Colonic mucosa (tissue), 4 donors: ENCODE data around the gene SSTR1. TPM values are rescaled to one million over a fixed set of nuclear protein-coding genes. Genes with fewer than 3 reads are reported as not detected.

Source experiments
- DNase-seq: peaks from one replicate; pipeline ENCODE4 v3.0.0-alpha.2; 2020
- H3K27ac ChIP-seq: fragments of 200-600 bp; one replicate; pipeline ENCODE4 v1.8.0; 2021
- H3K27me3 ChIP-seq: fragments of 200-600 bp; one replicate; pipeline ENCODE4 v1.8.0; 2021
- H3K36me3 ChIP-seq: fragments of 200-600 bp; one replicate; pipeline ENCODE4 v1.8.0; 2021
- H3K4me1 ChIP-seq: fragments of 200-600 bp; one replicate; pipeline ENCODE4 v1.8.0; 2021; ENCODE audit warnings: mild to moderate bottlenecking
- H3K4me3 ChIP-seq: fragments of 200-600 bp; one replicate; pipeline ENCODE4 v1.8.0; 2021
- H3K9ac ChIP-seq, 2 donors: one replicate each; pipeline ENCODE4 v1.7.0; 2013; ENCODE audit warnings: control low read depth in 2 of 2, low read depth in 2 of 2, low read length in 2 of 2
- H3K9me3 ChIP-seq: fragments of 200-600 bp; one replicate; pipeline ENCODE4 v1.8.0; 2021
- intact Hi-C: fragments of 100-400 bp; cut with DNase I; formaldehyde crosslinking; loops from one replicate; pipeline ENCODE4 v1.14.1; 2022
- total RNA-seq, 2 donors: library from RNA; stranded (reverse); fragmentation: NEBNext Ultra II Directional in 1 of 2; extraction: Animal tissue kit (Norgen Biotek cat#: 25700) in 1 of 2; gene quantifications; one replicate each; pipeline ENCODE4 v1.2.1, GENCODE V29; 2021
- TF ChIP-seq, protein P1 (sequence below): fragments of 200-600 bp; IDR thresholded peaks from one replicate; pipeline ENCODE4 v1.8.0; 2022; ENCODE audit warnings: antibody characterized with exemption, mild to moderate bottlenecking
- donor health status: healthy.
- donor health status: DM: no; HTN: no; CAD: no.
- donor health status: DM: no; HTN: no; CAD: no.

Gene SSTR1, protein sequence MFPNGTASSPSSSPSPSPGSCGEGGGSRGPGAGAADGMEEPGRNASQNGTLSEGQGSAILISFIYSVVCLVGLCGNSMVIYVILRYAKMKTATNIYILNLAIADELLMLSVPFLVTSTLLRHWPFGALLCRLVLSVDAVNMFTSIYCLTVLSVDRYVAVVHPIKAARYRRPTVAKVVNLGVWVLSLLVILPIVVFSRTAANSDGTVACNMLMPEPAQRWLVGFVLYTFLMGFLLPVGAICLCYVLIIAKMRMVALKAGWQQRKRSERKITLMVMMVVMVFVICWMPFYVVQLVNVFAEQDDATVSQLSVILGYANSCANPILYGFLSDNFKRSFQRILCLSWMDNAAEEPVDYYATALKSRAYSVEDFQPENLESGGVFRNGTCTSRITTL
- 1 to 10 TPM; 8.5 to 8.8 TPM for total RNA-seq

DNA sequence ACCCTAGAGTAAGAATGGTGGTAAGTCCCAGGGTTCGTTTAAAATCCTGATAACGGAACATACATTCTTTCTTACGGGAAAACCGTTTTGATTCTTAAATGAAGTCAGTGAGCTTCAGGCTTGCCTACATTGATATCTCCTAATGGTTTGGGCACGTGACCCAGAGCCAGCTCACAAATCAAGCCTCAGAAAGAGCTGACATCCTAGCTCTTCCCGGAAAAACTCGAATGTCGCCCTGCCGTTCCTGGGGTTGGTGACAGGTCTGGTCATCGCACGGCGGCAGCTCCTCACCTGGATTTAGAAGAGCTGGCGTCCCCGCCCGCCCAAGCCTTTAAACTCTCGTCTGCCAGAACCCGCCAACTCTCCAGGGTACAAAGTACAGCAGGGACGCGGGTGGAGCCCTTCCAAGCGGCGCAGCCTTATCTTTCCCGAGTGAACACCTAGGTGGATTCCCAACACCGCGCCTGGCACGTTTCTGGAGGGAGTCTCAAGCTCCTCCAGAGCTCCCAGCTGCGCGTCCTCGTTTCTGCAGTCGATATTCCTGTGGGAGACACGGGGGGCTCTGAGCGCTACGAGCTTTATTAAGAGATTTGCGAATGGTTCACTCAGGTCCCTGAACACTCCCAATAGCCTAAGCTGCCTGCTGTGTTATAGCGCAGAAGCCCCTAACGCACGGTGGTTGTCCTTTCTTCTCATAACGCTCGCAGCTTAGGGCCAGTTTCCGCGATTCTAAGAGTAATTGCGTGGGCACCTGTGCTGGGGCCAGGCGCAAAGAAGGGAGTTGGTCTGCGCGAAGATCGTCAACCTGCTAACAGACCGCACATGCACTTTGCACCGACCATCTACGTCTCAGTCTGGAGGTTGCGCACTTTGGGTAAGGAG, at the start of gene SSTR1:
SSTR1 (plus strand) TSS at position 169 of the 882 bp plus-strand sequence. CDS start 1,486 bp downstream, outside the sequence.
- H3K9ac ChIP-seq, result peak within 1 kb of the TSS; percentile 57 to 69
- H3K9me3 ChIP-seq, result no peaks in the 10 kb centered on the region
- peak within 1 kb of the TSS; percentile 52 for H3K4me3 ChIP-seq
- no peaks in the 10 kb centered on the region for H3K36me3 ChIP-seq
- H3K27me3 ChIP-seq, result no peaks in the 10 kb centered on the region
- intact Hi-C loops, result no loop called here
- peak within 1 kb of the TSS; percentile 65 for H3K27ac ChIP-seq
- peak; percentile 93 for DNase-seq
- TF ChIP-seq, protein P1, sequence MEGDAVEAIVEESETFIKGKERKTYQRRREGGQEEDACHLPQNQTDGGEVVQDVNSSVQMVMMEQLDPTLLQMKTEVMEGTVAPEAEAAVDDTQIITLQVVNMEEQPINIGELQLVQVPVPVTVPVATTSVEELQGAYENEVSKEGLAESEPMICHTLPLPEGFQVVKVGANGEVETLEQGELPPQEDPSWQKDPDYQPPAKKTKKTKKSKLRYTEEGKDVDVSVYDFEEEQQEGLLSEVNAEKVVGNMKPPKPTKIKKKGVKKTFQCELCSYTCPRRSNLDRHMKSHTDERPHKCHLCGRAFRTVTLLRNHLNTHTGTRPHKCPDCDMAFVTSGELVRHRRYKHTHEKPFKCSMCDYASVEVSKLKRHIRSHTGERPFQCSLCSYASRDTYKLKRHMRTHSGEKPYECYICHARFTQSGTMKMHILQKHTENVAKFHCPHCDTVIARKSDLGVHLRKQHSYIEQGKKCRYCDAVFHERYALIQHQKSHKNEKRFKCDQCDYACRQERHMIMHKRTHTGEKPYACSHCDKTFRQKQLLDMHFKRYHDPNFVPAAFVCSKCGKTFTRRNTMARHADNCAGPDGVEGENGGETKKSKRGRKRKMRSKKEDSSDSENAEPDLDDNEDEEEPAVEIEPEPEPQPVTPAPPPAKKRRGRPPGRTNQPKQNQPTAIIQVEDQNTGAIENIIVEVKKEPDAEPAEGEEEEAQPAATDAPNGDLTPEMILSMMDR, result no peak
- H3K4me1 ChIP-seq, result no peaks in the 10 kb centered on the region

DNA sequence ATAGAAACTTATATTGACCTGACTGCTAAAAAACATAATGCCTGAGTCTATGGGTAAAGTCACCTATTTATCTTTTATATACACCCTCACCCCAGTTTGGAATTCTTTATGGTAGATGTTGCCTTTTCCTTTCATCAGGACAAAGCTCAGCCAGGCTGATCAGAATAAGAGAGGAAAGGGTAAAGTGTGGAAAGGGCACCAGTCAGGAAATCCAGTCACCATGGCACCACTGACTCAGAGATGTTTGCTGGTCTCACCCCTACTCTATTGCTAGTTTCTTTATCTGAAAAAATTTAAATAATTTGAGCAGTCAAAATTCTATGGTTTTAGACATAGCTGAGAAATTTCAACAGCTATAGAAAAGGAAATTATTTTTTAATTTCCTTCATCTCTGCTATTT, 49.2 kb upstream of the SSTR1 start:
- H3K4me3 ChIP-seq, result no peak overlapping the region
- no peak overlapping the region for H3K9ac ChIP-seq
- no peaks in the 10 kb centered on the region for H3K9me3 ChIP-seq
- H3K36me3 ChIP-seq, result no peaks in the 10 kb centered on the region
- intact Hi-C loops, result no loop called here
- TF ChIP-seq, protein P1, result no peak
- no peaks in the 10 kb centered on the region for H3K4me1 ChIP-seq
- no peak overlapping the region for H3K27ac ChIP-seq
- H3K27me3 ChIP-seq, result no peaks in the 10 kb centered on the region
- no peak for DNase-seq

DNA sequence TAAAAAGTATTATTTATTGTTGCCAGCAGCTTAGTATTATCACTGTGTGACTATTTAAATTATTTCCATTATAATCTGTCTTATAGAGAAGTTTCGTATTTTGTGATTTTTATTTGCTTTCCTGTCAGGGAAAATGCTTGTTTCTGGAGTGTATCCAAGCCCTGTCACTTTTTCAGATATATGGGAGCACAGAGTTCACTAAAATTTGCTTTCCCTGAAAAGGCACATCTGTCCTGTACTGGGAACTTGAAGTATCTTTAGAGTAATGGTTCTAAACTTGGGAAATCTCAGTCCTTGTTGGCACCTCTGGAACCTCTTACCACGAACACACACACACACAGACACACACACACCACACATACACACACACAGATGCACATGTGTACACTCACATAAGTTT, 39.3 kb upstream of the SSTR1 start:
- H3K4me3 ChIP-seq, result no peak overlapping the region
- no peak for DNase-seq
- intact Hi-C loops, result no loop called here
- H3K4me1 ChIP-seq, result no peaks in the 10 kb centered on the region
- no peaks in the 10 kb centered on the region for H3K9me3 ChIP-seq
- no peak overlapping the region for H3K27ac ChIP-seq
- no peaks in the 10 kb centered on the region for H3K27me3 ChIP-seq
- no peaks in the 10 kb centered on the region for H3K36me3 ChIP-seq
- TF ChIP-seq, protein P1, result no peak
- H3K9ac ChIP-seq, result no peak overlapping the region

DNA sequence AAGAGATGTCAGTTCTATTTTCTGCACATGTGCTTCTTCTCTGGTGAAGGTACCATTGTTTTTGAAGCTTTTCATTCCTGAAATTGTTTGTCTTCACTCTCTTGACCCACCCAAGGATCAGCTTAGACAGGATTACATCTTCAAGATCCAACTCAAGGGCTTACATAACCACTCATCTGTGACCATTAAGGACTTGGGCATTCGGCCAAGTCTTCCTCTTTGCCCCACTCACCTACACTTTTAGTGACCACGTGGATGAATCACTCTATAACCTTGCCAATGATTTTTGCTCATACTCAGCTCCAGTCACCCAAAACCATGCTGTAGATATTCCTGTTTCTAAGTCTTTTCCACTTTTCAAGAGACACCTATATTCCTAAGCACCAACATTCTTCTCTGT, 36.5 kb upstream of the SSTR1 start:
- Histone ChIP-seq H3K36me3 (no peaks in the 10 kb centered on the region), H3K27ac (no peak overlapping the region), H3K9ac (no peak overlapping the region), H3K4me3 (no peak overlapping the region), H3K4me1 (no peaks in the 10 kb centered on the region), H3K27me3 (no peaks in the 10 kb centered on the region), H3K9me3 (no peaks in the 10 kb centered on the region)
- intact Hi-C loops, result no loop called here
- TF ChIP-seq, protein P1, result no peak
- no peak for DNase-seq

DNA sequence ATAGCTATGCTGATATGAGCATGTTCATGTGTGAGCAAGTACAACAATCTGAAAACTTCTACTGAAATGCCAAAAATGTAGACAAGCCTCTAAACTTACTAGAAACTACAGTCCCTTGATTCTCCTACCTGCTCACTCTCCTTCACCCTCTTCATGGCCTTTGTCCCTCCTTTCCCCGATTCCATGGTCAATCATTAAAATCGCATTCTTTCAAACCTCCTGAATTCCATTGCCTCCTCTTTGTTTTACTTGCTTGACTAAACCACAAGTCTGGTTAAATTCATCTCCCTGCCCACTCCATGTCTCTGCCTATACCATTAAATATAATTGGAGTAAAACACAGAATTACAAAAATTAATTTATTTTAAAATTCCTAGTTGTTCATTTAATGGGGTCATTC, 33.0 kb upstream of the SSTR1 start:
- no peaks in the 10 kb centered on the region for H3K36me3 ChIP-seq
- no peaks in the 10 kb centered on the region for H3K4me1 ChIP-seq
- no peak overlapping the region for H3K4me3 ChIP-seq
- H3K27ac ChIP-seq, result no peak overlapping the region
- intact Hi-C loops, result no loop called here
- TF ChIP-seq, protein P1, result no peak
- H3K9ac ChIP-seq, result no peak overlapping the region
- no peaks in the 10 kb centered on the region for H3K27me3 ChIP-seq
- DNase-seq, result no peak
- H3K9me3 ChIP-seq, result no peaks in the 10 kb centered on the region
